Skeletal muscle tissue (tissue), 4 donors: ENCODE measurements around the gene FAM83G. TPM values are rescaled to one million over a fixed set of nuclear protein-coding genes. Genes with fewer than 3 reads are reported as not detected.

ENCODE experiments used
- H3K27ac ChIP-seq: one replicate; pipeline ENCODE4 v1.7.0; 2013; ENCODE audit warnings: mild to moderate bottlenecking, low read depth, low read length, inconsistent platforms
- H3K27me3 ChIP-seq, 3 donors: one replicate each; pipeline ENCODE4 v1.7.0; 2013; ENCODE audit warnings: low read length in 3 of 3; ENCODE audit not compliant: control insufficient read depth in 3 of 3, insufficient read depth in 3 of 3
- H3K36me3 ChIP-seq, 3 donors: one replicate each; pipeline ENCODE4 v1.7.0; 2013; ENCODE audit warnings: low read length in 3 of 3; ENCODE audit not compliant: control insufficient read depth in 3 of 3, insufficient read depth in 3 of 3
- H3K4me1 ChIP-seq, 3 donors: one replicate each; pipeline ENCODE4 v1.7.0; 2013; ENCODE audit warnings: low read length in 3 of 3, mild to moderate bottlenecking in 3 of 3; ENCODE audit not compliant: control insufficient read depth in 3 of 3, insufficient read depth in 3 of 3
- H3K4me3 ChIP-seq, 3 donors: one replicate each; pipeline ENCODE4 v1.7.0; 2013; ENCODE audit warnings: low read length in 3 of 3
- H3K9ac ChIP-seq, 3 donors: one replicate each; pipeline ENCODE4 v1.7.0; 2013; ENCODE audit warnings: low read length in 3 of 3, mild to moderate bottlenecking in 3 of 3, moderate library complexity in 2 of 3, low read depth in 1 of 3
- H3K9me3 ChIP-seq, 3 donors: one replicate each; pipeline ENCODE4 v1.7.0; 2013; ENCODE audit warnings: low read length in 3 of 3; ENCODE audit not compliant: control insufficient read depth in 3 of 3
- total RNA-seq: library from RNA; depleted of rRNA; stranded (reverse); fragments of >200 nt; gene quantifications from one replicate; pipeline ENCODE4 v1.2.3, GENCODE V29; 2014
- donor health status: Osteomylitis.

FAM83G gene
- total RNA-seq, 1 donor from 2014 or later: 0.52 TPM

GRCh38 chr17:19017401-19017800 lies 12.8 kb upstream of the FAM83G start:
- no peak overlapping the region for H3K9ac ChIP-seq
- H3K9me3 ChIP-seq: no peaks in the 10 kb centered on the region
- H3K36me3 ChIP-seq: no peaks in the 10 kb centered on the region
- H3K4me3 ChIP-seq: no peak overlapping the region
- no peaks in the 10 kb centered on the region for H3K4me1 ChIP-seq
- no peak overlapping the region for H3K27ac ChIP-seq
- peaks cover 0 to 19% (median 15%) of the 10 kb centered on the region in 3 donors for H3K27me3 ChIP-seq

GRCh38 chr17:19016881-19017280 lies 12.3 kb upstream of the FAM83G start:
- Histone ChIP-seq H3K27me3 (peaks cover 0 to 19% (median 15%) of the 10 kb centered on the region in 3 donors), H3K4me3 (no peak overlapping the region), H3K9ac (no peak overlapping the region), H3K36me3 (no peaks in the 10 kb centered on the region), H3K9me3 (no peaks in the 10 kb centered on the region), H3K27ac (no peak overlapping the region), H3K4me1 (no peaks in the 10 kb centered on the region)

DNA sequence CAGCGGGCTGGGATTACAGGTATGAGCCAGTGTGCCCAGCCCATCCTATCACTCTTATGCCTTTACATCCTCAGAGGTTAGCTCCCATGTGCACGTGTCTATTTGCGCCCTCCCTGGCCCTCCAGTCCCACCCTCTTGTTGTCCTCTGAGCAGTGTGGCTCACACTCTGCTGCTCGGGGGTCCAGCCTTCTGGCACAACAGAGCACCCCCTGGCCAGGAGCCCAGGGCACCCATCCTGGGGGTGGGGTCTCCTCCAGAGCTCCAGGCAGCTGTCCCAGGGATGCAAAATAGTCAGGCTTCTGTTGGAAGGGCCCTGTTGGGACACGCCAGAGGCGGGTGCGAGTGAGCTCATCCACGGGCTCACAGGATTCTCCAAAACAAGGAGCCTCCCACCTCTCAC lies 11.7 kb upstream of the FAM83G start:
- no peaks in the 10 kb centered on the region for H3K4me1 ChIP-seq
- H3K27me3 ChIP-seq: peaks cover 0 to 19% (median 15%) of the 10 kb centered on the region in 3 donors
- no peak overlapping the region for H3K9ac ChIP-seq
- no peaks in the 10 kb centered on the region for H3K9me3 ChIP-seq
- H3K27ac ChIP-seq: no peak overlapping the region
- no peaks in the 10 kb centered on the region for H3K36me3 ChIP-seq
- no peak overlapping the region for H3K4me3 ChIP-seq

DNA sequence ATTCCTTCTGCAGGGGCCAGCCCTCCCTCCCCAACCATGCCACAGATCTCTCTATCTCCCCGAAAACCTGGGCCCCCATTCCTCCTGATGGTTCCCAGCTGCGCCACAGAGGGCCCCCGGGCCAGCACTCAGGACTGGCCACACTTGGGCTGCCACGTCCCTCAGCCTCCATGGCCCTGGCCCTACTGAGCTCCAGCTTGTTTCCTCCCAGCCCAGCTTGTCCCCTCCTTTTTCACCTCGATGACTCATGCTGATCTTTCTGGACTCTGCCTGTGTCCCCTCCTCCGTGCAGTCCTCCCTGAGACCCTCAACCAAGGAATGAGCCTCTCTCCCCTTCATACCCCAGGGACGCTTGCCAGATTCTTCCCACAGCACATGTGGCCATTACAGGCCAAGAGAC lies 10.9 kb upstream of the FAM83G start:
- Histone ChIP-seq H3K36me3 (no peaks in the 10 kb centered on the region), H3K9ac (no peak overlapping the region), H3K27me3 (peaks cover 0 to 19% (median 15%) of the 10 kb centered on the region in 3 donors)

GRCh38 chr17:19014628-19015215 lies 10.2 kb upstream of the FAM83G start:
- no peak overlapping the region for H3K9ac ChIP-seq
- no peaks in the 10 kb centered on the region for H3K36me3 ChIP-seq
- H3K27me3 ChIP-seq: peaks cover 0 to 19% (median 15%) of the 10 kb centered on the region in 3 donors
- no peak overlapping the region for H3K4me3 ChIP-seq
- no peak overlapping the region for H3K27ac ChIP-seq
- H3K4me1 ChIP-seq: no peaks in the 10 kb centered on the region
- no peaks in the 10 kb centered on the region for H3K9me3 ChIP-seq

More for the DNA sequence above, 10.9 kb upstream of the FAM83G start:
- Histone ChIP-seq H3K9me3 (no peaks in the 10 kb centered on the region), H3K27ac (no peak overlapping the region), H3K4me3 (no peak overlapping the region), H3K4me1 (no peaks in the 10 kb centered on the region)

DNA sequence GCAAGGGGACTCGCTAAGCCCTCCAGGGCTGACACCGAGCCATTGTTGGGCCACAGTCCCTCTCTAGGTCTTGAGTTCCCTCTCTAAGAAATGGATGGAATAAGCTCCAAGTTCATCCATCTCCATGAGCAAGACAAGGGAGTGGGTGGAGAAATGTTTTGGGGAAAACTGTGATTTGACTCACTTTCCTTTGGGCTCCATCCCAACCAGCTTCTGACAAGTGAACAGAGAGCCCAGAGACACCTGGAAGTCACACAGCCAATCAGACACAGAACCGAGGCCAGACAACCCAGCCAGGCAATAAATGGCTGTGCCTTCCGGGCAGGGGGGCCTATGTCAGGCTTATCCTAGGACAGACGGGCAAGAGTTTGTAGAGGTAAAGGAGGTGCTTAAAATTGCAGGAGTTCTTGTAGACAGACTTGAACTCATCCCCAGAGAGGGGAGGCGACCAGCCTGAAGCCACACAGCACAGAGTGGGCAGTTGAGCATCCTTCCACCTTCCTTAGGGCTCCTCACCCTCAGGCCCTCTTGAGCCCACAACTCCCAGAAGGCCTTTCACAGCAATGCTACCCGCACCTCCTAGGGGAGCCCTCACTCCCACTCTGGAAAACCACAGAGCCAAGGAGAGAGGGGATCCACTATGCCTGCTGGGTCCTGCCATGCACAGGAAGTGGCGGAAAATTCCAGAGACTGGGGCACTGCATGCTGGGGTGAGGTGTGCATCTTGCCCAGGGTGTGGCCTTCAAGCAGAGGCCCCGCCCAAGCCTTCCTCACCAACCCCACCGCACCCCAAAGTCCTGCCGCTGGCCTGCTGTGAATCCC lies 9.5 kb upstream of the FAM83G start:
- H3K36me3 ChIP-seq: no peaks in the 10 kb centered on the region
- no peaks in the 10 kb centered on the region for H3K4me1 ChIP-seq
- H3K9me3 ChIP-seq: no peaks in the 10 kb centered on the region
- H3K27ac ChIP-seq: no peak overlapping the region
- H3K4me3 ChIP-seq: no peak overlapping the region
- H3K9ac ChIP-seq: no peak overlapping the region
- peaks cover 0 to 18% (median 15%) of the 10 kb centered on the region in 3 donors for H3K27me3 ChIP-seq

- Histone ChIP-seq H3K9me3 (no peaks in the 10 kb centered on the region), H3K36me3 (no peaks in the 10 kb centered on the region), H3K4me3 (no peak overlapping the region), H3K27me3 (peaks cover 0 to 13% (median 11%) of the 10 kb centered on the region in 3 donors), H3K4me1 (no peaks in the 10 kb centered on the region), H3K27ac (no peak overlapping the region), H3K9ac (no peak overlapping the region)
Measured at GRCh38 chr17:19013226-19013625, 8.7 kb upstream of the FAM83G start.

- H3K27ac ChIP-seq: no peak overlapping the region
- no peak overlapping the region for H3K9ac ChIP-seq
- H3K4me3 ChIP-seq: no peak overlapping the region
- H3K9me3 ChIP-seq: no peaks in the 10 kb centered on the region
- peaks cover 0 to 10% (median 6%) of the 10 kb centered on the region in 3 donors for H3K27me3 ChIP-seq
- H3K36me3 ChIP-seq: no peaks in the 10 kb centered on the region
- H3K4me1 ChIP-seq: no peaks in the 10 kb centered on the region
Measured at GRCh38 chr17:19012171-19013080, 7.9 kb upstream of the FAM83G start.

DNA sequence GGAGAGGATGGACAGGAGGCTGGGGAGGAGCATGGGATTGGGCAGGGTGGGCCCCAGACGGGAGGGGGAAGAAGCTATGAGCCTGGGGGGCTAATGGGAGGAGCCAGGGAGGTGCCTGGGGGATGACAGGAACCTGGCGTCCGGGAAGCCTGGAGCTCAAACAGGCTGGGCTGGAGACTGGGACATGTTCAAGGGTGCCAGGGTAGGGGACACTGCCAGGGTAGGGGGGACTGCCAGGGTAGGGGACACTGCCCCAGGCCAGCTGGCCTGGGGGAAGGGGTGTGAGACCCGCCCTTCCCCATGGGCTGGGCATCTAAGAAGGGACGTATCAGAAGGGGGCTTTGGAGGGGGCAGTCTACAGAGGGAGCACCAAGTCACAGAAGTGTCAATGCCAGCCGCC lies 7.0 kb upstream of the FAM83G start:
- H3K9ac ChIP-seq: no peak overlapping the region
- H3K27me3 ChIP-seq: peaks cover 0 to 5% (median 0%) of the 10 kb centered on the region in 3 donors
- H3K4me1 ChIP-seq: no peaks in the 10 kb centered on the region
- H3K36me3 ChIP-seq: no peaks in the 10 kb centered on the region
- H3K27ac ChIP-seq: no peak overlapping the region
- no peaks in the 10 kb centered on the region for H3K9me3 ChIP-seq
- H3K4me3 ChIP-seq: no peak overlapping the region
